DOHH2 (cell line): ENCODE results near the gene PLCL1.

Experiments used
- EZH2phosphoT487 ChIP-seq: fragments of 200-600 bp; sonication (generic); IDR thresholded peaks from 2 replicates; pipeline ENCODE4 v1.6.1; 2017; ENCODE audit warnings: borderline replicate concordance, mild to moderate bottlenecking, antibody characterized with exemption, low read length, moderate library complexity, mixed read lengths
- TF ChIP-seq, protein P1 (sequence below): fragments of 200-600 bp; sonication (generic); IDR thresholded peaks from one replicate; pipeline ENCODE4 v1.5.1; 2014; ENCODE audit warnings: antibody characterized with exemption, mild to moderate bottlenecking, low read depth, low read length; ENCODE audit not compliant: poor library complexity, severe bottlenecking

DNA sequence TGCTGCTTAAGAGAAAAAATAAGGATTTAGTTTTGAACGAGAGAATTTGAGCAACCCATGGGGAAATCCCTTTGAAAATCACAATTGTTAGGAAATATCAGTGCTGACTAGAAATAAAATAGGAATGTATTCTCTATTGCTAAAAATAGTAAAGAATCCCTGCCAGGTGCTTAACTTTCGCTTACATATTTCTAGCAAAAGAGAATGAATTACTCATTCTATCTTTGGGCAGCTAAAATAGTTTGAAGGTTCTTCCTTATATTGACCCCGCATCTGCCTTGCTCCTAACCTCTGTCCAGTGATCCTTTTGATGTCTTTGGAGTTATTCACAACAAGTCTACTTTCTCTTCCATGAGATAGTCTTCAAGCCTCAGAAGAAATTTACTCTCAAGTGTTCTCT, 103.8 kb downstream of the PLCL1 start:
- TF ChIP-seq, protein P1, sequence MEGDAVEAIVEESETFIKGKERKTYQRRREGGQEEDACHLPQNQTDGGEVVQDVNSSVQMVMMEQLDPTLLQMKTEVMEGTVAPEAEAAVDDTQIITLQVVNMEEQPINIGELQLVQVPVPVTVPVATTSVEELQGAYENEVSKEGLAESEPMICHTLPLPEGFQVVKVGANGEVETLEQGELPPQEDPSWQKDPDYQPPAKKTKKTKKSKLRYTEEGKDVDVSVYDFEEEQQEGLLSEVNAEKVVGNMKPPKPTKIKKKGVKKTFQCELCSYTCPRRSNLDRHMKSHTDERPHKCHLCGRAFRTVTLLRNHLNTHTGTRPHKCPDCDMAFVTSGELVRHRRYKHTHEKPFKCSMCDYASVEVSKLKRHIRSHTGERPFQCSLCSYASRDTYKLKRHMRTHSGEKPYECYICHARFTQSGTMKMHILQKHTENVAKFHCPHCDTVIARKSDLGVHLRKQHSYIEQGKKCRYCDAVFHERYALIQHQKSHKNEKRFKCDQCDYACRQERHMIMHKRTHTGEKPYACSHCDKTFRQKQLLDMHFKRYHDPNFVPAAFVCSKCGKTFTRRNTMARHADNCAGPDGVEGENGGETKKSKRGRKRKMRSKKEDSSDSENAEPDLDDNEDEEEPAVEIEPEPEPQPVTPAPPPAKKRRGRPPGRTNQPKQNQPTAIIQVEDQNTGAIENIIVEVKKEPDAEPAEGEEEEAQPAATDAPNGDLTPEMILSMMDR, result no peak
- TF ChIP-seq EZH2phosphoT487, result no peak
